Natural killer cell (primary cell): ENCODE results near the gene TMEM39B. TPM values are rescaled to one million over a fixed set of nuclear protein-coding genes. Genes with fewer than 3 reads are reported as not detected.
A peak's percentile ranks its signal among the peaks of the same experiment; 100 is the strongest.

ENCODE experiments used
- ATAC-seq, 3 donors: fragments of 150-1000 bp in 2 of 3; fragments of 200-7000 bp in 1 of 3; cut with Tn5 transposase; 1 replicate in 1 of 3; 2 replicates in 2 of 3; pipeline ENCODE4 v1.10.0; 2021; ENCODE audit warnings: mild to moderate bottlenecking in 2 of 3, moderate library complexity in 2 of 3
- DNase-seq, 2 donors: peaks; one replicate each; pipeline versions ENCODE4 v3.0.0 to v3.0.0-alpha.2; 2013 to 2021; ENCODE audit warnings: mixed read lengths in 1 of 2
- H3K27ac ChIP-seq: one replicate; pipeline ENCODE4 v1.5.1; 2013; ENCODE audit warnings: mild to moderate bottlenecking, low read length
- H3K27me3 ChIP-seq: one replicate; pipeline ENCODE4 v1.6.1; 2013; ENCODE audit warnings: low read length; ENCODE audit not compliant: control insufficient read depth, insufficient read depth
- H3K36me3 ChIP-seq: one replicate; pipeline ENCODE4 v1.6.1; 2013; ENCODE audit warnings: low read length; ENCODE audit not compliant: control insufficient read depth, insufficient read depth
- H3K4me1 ChIP-seq: one replicate; pipeline ENCODE4 v1.6.1; 2013; ENCODE audit warnings: low read length; ENCODE audit not compliant: control insufficient read depth, insufficient read depth
- H3K4me3 ChIP-seq: one replicate; pipeline ENCODE4 v1.5.1; 2013; ENCODE audit warnings: low read length
- H3K9me3 ChIP-seq: one replicate; pipeline ENCODE4 v1.6.1; 2013; ENCODE audit warnings: low read length; ENCODE audit not compliant: control insufficient read depth, insufficient read depth
- H3K27ac Mint-ChIP-seq, 2 donors: one replicate each; pipeline ENCODE4 v1.8.0; 2022; ENCODE audit warnings: mild to moderate bottlenecking in 2 of 2, mixed read lengths in 2 of 2, moderate library complexity in 1 of 2
- H3K27me3 Mint-ChIP-seq, 2 donors: one replicate each; pipeline ENCODE4 v1.8.0; 2022; ENCODE audit warnings: low read depth in 2 of 2, mixed read lengths in 2 of 2
- H3K36me3 Mint-ChIP-seq: one replicate; pipeline ENCODE4 v1.8.0; 2022; ENCODE audit warnings: mixed read lengths
- H3K4me1 Mint-ChIP-seq, 2 donors: one replicate each; pipeline ENCODE4 v1.8.0; 2022; ENCODE audit warnings: mixed read lengths in 2 of 2
- H3K4me3 Mint-ChIP-seq: one replicate; pipeline ENCODE4 v1.8.0; 2022; ENCODE audit warnings: mild to moderate bottlenecking, moderate library complexity, mixed read lengths
- H3K9me3 Mint-ChIP-seq, 2 donors: one replicate each; pipeline ENCODE4 v1.8.0; 2022; ENCODE audit warnings: mixed read lengths in 2 of 2
- whole genome bisulfite sequencing: methylation state at CpG from one replicate; pipeline ENCODE4 v1.1.7; 2013; ENCODE audit warnings: missing lambda C conversion rate; ENCODE audit not compliant: insufficient coverage; 5-methylcytosine and 5-hydroxymethylcytosine counted together
- intact Hi-C: fragments of 100-400 bp; cut with micrococcal nuclease; formaldehyde crosslinking; loops from one replicate; pipeline ENCODE4 v1.14.2; 2022
- total RNA-seq, 4 donors: library from RNA; stranded (reverse); fragments of 120-200 nt in 1 of 4; gene quantifications; one replicate each; pipeline versions ENCODE4 v1.2.3 to v1.2.4, GENCODE V29; 2013 to 2022
- TF ChIP-seq, protein P1 (sequence below): fragments of 200-600 bp; IDR thresholded peaks from one replicate; pipeline ENCODE4 v1.8.0; 2022; ENCODE audit warnings: antibody characterized with exemption

TMEM39B gene
- total RNA-seq, 3 donors from 2014 or later (not counting 1 experiment from before 2014, with no cell fraction given): 13.3 to 17.1 (median 15.8) TPM

DNA sequence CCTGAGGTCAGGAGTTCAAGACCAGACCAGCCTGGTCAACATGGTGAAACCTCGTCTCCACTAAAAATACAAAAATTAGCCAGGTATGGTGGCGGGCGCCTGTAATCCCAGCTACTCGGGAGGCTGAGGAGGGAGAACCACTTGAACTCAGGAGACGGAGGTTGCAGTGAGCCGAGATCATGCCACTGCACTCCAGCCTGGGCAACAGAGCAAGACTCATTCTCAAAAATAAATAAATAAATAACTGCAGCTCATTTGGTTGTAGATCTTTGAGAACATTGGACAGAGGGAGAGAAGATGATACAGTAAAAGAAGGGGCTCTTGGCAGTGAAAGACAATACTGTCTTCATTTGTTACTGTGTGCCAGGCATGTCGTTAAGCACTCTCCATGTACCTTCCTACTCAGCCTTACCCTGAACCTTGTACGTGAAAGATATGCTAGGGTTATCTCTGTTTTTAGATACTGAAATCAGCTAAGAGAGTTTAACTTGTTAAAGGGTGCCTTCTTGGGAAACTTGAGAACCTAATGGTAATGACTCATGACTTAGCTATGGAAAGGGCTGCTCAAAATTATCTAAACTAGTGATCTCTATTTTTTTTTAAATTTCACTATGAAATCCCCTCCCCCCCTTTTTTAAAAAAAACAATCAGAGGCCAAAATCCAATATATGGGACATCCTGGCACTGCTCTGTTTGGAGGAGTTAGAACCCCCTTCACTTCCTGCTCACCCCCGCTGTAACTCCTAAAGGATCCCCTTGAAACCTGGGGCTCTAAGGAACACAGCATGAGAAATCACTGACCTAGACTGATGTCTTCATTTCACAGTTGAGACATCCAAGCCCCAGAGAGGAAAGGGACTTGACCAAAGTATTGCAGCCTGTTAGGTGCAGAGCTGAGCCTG is 28.3 kb downstream of the TMEM39B start:
- DNase-seq (no peak), ATAC-seq (no peak)
- H3K4me3 Mint-ChIP-seq: no peak overlapping the region
- no peak overlapping the region for H3K27ac ChIP-seq
- intact Hi-C loops: no loop called here
- H3K4me1 Mint-ChIP-seq: peaks cover 0 to 6% of the 10 kb centered on the region in 2 donors
- H3K27me3 Mint-ChIP-seq: no peaks in the 10 kb centered on the region
- no peaks in the 10 kb centered on the region for H3K4me1 ChIP-seq
- TF ChIP-seq, protein P1, sequence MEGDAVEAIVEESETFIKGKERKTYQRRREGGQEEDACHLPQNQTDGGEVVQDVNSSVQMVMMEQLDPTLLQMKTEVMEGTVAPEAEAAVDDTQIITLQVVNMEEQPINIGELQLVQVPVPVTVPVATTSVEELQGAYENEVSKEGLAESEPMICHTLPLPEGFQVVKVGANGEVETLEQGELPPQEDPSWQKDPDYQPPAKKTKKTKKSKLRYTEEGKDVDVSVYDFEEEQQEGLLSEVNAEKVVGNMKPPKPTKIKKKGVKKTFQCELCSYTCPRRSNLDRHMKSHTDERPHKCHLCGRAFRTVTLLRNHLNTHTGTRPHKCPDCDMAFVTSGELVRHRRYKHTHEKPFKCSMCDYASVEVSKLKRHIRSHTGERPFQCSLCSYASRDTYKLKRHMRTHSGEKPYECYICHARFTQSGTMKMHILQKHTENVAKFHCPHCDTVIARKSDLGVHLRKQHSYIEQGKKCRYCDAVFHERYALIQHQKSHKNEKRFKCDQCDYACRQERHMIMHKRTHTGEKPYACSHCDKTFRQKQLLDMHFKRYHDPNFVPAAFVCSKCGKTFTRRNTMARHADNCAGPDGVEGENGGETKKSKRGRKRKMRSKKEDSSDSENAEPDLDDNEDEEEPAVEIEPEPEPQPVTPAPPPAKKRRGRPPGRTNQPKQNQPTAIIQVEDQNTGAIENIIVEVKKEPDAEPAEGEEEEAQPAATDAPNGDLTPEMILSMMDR: no peak
- H3K27ac Mint-ChIP-seq: no peak overlapping the region
- H3K9me3 ChIP-seq: no peaks in the 10 kb centered on the region
- H3K27me3 ChIP-seq: no peaks in the 10 kb centered on the region
- H3K4me3 ChIP-seq: no peak overlapping the region
- H3K9me3 Mint-ChIP-seq: no peaks in the 10 kb centered on the region
- no peaks in the 10 kb centered on the region for H3K36me3 Mint-ChIP-seq
- 98% methylated on average over 7 of the region's 9 CpGs for WGBS
- H3K36me3 ChIP-seq: peaks cover 26% of the 10 kb centered on the region

DNA sequence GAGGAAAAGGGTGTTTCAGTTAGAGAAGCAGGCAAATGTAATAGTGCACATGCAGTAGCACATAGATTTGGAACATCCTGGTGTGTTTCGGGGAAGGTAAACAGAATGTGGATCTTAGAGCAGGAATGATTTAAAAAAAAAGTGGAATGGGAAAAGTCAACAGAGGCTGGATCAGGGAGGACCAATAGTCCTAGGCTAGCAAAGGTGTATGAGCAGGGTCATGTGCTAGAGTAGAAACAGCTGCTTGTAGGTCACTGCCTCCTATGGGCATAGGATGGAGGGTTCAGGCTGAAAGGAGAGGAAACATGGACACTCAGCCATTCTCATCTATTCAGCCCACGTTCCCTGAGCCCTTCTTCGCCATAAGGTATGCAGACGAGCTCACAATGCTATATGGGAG is 31.4 kb downstream of the TMEM39B start:
- no peak overlapping the region for H3K4me3 ChIP-seq
- Mint-ChIP-seq H3K36me3 (no peaks in the 10 kb centered on the region), H3K27ac (no peak overlapping the region), H3K4me3 (no peak overlapping the region), H3K9me3 (no peaks in the 10 kb centered on the region), H3K4me1 (peaks cover 7 to 15% of the 10 kb centered on the region in 2 donors), H3K27me3 (no peaks in the 10 kb centered on the region)
- peaks cover 13% of the 10 kb centered on the region for H3K4me1 ChIP-seq
- H3K27ac ChIP-seq: no peak overlapping the region
- H3K9me3 ChIP-seq: no peaks in the 10 kb centered on the region
- WGBS: 99% methylated on average over 3 of the region's 4 CpGs
- H3K36me3 ChIP-seq: peaks cover 16% of the 10 kb centered on the region
- DNase-seq (no peak), ATAC-seq (no peak)
- intact Hi-C loops: no loop called here
- no peaks in the 10 kb centered on the region for H3K27me3 ChIP-seq
- TF ChIP-seq, protein P1: no peak

DNA sequence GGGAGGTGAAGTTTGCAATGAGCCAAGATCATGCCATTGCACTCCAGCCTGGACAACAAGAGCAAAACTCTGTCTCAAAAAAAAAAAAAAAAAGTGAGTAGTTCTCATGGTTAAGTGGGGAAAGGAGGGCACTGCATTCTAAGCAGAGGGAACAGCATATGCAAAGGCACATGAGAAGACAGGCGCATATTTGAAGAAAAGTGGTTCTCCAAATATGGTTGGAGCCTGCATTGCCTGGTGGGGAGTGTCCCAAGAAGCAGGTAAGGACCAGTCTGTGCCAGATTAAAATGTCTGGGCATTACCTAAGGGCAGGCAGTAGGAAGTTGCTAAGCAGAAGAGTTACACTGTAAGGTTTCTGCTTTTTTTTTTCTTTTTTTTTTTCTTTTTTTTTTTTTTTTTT is 32.6 kb downstream of the TMEM39B start:
- Mint-ChIP-seq H3K4me3 (peak overlapping the region; percentile 35), H3K27ac (no peak overlapping the region), H3K4me1 (peaks cover 15 to 20% of the 10 kb centered on the region in 2 donors), H3K27me3 (no peaks in the 10 kb centered on the region), H3K9me3 (no peaks in the 10 kb centered on the region), H3K36me3 (no peaks in the 10 kb centered on the region)
- no peak overlapping the region for H3K4me3 ChIP-seq
- DNase-seq (no peak), ATAC-seq (no peak)
- no peak overlapping the region for H3K27ac ChIP-seq
- intact Hi-C loops: loop anchor here (5.0 kb wide), 1 partner anchor 72 kb away; the partner anchor contains the start of gene TXLNA
- H3K4me1 ChIP-seq: peaks cover 25% of the 10 kb centered on the region
- no peaks in the 10 kb centered on the region for H3K9me3 ChIP-seq
- no peaks in the 10 kb centered on the region for H3K27me3 ChIP-seq
- TF ChIP-seq, protein P1: no peak
- H3K36me3 ChIP-seq: peaks cover 11% of the 10 kb centered on the region
- 94% methylated on average over 1 of the region's 1 CpG for WGBS
